HG03558 (cell line): ENCODE data around the gene HSH2D.
"Not testable (repeated sequence)": the region's sequence is repeated elsewhere in the genome, so short reads cannot be mapped to it uniquely, and the experiment has no call there.

Experiments
- ATAC-seq: cut with Tn5 transposase; IDR thresholded peaks from one replicate; pipeline ENCODE4 v1.9.1; 2021; ENCODE audit warnings: moderate number of reproducible peaks; ENCODE audit not compliant: unreplicated experiment; ENCODE audit errors: extremely low read depth

Gene HSH2D, protein sequence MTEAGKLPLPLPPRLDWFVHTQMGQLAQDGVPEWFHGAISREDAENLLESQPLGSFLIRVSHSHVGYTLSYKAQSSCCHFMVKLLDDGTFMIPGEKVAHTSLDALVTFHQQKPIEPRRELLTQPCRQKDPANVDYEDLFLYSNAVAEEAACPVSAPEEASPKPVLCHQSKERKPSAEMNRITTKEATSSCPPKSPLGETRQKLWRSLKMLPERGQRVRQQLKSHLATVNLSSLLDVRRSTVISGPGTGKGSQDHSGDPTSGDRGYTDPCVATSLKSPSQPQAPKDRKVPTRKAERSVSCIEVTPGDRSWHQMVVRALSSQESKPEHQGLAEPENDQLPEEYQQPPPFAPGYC

DNA sequence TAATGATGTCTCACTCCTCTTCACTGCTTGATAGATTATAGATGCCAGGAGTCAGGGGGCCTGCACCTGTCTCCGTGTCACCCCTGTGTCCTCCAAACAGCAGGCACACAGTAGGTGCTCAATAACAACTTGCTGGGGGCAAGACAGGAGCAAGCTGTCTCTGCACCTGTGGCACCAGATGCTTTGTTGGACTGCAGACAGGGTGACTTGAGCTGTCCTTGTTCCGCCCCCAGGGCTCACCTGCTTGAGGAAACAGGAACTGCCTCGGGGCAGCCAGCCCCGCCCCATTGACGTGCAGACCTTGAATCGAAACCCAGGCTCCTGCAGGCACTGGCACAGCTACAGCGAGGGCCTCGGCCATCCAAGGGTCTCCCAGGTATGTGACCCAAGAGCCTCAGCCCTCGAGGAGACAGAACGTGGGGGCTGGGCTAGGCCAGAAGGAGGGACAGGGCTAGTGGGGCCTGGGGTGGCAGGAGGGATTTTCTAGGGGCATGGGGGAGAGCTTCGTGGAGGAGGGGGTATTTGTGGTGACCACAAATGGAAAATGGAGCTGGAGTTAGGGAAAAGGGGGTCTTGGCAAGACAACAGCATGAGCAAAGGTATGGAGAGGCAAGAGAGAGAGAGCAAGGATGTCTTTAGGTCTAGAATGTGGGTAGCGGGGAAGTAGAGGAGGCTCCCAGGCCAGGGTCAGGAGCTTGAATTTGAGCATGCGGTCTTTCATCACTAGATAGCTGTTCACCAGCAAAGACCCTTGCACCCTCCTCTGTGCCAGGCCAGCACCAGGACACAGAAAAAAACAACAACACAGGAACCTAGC is at the start of gene HSH2D:
TSS of gene HSH2D (plus strand) at position 287 of the 817 bp plus-strand sequence. CDS start 5,066 bp downstream, outside the sequence.
- ATAC-seq: no peak

DNA sequence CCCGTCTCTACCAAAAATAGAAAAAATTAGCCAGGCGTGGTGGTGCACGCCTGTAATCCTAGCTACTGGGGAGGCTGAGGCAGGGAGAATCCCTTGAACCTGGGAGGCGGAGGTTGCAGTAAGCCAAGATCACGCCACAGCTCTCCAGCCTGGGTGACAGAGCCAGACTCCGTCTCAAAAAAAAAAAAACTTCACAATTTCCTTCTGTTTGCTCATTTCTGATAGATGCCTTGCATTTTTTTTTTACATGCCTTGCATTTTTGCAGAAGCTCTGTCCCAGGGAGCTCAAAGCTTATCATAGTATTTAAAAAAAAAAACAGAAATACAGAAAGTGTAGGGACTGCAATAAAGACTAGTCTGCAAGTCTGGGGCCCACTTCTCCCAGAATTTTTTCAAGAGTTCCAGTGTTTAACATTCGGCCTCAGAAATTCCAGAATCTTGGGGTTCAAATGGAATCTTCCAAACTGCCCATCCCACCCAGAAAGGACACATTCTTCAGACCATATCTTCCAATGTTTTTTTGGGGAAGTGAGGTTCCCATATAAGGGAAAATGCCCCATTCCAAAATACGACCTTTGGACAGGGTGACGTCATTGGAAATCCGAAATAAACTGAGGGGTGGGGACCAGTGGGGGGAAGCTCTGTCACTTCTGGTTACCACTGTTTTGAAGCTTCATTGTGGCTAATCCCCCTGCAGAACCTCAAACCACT is 49.0 kb upstream of the HSH2D start:
- ATAC-seq: no peak

DNA sequence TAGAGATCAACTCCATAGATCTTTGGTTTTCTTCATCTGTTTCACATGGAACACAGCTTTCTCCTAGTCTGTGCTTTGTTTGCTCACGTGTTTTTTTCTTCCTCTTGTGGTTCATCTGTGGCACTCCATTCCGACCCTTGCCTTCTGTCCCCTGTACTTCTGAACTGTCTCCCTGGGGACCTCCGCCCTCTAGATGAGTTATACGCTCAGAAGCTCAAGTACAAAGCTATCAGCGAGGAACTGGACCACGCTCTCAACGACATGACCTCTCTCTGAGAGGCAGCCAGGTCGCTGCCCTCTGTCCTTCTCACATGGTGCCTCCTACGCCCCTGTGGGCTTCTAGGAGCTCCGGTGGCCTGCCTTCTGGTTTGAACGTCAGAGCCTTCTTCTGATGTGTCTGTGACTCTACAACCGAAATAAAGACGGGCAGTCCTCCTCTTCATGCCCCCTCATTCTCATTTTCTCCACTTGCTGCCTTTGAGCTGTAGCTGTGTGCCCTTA is 48.4 kb upstream of the HSH2D start:
- ATAC-seq: no peak

DNA sequence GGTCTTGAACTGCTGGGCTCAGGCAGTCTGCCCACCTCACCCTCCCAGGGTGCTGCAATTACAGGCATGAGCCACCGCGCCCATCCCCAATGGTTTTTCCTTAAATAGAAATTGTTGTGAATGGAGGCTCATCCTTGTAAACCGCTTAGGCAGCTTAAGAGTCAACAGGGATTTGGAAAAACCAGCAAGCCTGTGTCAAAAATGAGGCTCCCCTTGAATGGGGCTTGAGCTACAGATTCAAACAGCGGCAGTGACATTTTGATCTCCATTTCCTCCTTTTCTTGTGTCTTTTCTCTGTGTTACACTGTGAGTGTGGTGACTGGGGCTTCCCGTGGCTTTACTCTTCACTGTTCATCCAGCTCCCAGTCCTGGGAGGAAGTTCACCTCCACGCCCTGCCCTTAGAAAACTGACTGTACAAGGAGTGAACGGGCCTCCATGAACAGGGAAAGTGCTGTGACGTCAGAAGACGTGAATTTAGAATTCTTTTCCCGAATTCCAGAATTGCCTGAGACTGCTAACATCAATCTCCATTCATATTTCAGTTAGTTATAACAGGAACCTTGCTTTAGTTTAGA is 47.1 kb upstream of the HSH2D start:
- no peak for ATAC-seq

DNA sequence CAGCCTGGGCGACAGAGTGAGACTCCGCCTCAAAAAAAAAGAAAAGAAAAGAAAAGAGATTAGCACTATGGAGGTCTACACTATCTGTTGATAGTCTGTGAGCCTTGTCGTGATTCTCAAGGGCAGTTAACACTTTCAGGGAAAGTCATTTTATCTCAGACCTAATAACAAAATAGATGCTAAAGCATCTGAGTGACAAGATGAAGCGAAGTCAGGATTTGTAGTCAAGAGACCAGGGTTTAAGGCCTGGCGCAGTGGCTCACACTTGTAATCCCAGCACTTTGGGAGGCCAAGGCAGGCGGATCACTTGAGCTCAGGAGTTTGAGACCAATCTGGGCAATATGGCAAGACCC is 45.1 kb upstream of the HSH2D start:
- ATAC-seq: no peak

DNA sequence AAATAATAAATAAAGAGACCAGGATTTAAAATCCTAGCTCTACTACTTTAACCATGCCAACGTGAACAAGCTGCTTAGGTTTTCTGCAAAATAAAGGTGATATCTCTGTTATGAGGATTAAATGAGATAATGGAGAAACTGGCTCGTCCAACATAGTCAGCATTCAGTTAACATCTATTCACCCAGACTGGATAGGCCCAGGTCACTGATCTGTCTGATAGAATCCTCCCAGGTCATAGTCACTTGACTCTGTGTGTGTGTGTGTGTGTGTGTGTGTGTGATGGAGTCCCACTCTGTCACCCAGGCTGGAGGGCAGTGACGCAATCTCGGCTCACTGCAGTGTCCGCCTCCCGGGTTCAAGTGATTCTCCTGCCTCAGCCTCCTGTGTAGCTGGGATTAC is 44.7 kb upstream of the HSH2D start:
- no peak for ATAC-seq

DNA sequence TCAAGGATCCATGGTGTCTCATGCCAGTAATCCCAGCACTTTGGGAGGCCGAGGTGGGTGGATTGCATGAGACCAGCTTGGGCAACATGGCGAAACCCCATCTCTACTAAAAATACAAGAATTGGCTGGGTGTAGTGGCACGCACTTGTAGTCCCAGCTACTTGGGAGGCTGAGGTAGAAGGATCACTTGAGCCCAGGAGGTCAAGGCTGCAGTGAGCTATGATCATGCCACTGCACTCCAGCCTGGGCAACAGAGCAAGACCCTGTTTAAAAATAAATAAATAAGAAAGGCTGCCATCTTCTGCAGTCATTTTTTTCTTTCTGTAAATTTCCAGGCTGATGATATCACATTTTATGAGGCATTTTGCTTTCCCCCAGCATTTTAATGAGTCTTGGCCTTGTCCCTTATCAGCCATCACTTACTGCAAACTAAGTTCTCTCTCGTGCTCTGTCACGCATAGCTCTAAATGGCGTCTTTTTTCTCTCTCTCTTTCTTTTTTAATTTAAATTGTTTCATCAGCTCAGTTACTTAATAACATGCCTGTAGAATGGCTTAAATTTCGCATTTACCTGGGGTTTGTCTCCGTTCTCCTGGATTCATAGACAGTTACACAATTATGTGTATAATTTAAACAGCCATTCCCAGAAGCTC is 44.0 kb upstream of the HSH2D start:
- ATAC-seq: not testable (repeated sequence)

DNA sequence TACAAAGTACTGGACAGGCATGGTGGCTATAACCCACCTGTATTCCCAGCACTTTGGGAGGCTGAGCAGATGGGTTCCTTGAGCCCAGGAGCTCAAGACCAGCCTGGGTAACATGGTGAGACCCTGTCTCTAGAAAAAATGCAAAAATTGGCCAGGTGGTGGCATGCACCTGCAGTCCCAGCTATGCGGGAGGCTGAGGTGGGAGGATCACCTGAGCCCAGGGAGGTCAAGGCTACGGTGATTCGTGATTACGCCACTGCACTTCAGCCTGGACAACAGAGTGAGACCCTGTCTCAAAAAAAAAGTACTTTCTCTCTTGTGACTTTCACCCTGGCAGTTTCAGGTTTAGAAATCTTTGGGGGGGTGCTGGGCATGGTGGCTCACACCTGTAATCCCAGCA is 43.0 kb upstream of the HSH2D start:
- no peak for ATAC-seq

DNA sequence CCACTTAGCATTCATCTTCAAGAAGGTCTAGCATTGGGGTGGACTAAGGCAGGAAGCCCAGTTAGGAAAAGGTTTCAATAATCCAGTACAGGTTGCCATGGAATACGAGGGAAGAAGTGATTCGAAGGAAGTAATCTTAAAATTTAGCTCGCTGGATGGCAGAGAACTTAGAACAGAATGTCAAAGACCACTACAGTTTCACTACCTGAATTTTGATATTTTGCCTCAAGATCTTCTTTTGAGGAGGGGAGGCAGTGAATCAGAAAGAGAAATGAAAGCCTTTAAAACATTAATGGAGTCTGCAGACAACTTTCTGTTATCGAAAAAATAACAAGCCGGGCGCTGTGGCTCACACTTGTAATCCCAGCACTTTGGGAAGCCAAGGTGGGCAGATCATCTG is 38.8 kb upstream of the HSH2D start:
- no peak for ATAC-seq

DNA sequence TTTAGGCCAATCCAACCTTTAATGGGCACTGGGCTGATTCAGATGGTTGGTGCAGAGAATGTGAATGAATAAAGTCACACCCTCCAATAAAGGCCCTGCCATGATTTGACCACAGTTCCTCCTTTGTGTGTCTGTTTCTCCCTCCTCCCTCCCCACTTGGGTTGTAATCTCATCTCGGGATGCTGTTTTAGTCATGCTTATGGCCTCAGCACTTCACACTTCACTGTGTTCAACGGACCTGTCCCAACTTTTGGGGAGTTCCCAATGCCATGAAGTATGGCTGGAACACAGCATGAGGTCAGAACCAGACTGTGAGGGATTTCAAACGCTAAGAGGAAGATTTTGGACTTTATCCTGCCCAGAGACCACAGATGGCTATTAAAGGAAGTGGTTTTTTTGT is 37.4 kb upstream of the HSH2D start:
- ATAC-seq: no peak

DNA sequence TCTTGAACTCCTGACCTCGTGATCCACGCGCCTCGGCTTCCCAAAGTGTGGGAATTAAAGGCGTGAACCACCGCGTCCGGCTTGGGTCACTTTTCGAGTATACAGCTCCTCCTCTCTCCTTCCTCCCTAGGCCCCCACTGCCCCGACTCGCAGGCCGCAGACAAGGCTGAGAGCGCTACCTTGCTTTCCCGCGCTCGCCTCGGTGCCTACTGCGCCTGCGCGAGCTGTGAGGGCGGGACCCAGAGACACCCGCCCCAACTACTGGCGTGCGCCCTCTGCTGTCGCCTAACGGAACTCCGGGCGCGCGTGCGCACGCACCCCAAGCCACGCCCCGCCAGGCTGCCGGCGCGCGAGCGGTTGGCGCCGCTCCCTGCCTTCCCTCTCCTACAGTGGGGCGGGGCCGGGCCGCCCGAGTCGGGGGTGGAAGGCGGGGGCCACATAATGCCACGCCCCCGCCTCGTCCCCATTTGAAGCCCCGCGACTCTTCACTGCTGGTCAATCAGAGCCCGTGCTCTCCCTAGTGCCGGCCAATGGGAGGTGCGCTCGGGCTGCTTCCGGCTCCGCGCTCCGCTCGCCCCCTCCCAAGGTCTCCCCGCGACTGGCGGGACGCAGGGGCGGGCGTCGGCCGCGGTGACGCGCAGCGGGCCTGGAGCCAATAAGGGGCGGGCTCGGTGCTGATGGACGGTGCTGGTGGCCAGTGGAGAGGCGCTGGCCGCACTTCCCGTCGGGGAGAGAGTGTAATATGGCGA is 32.2 kb upstream of the HSH2D start, which contains the start of gene RAB8A:
TSS of gene RAB8A (plus strand) at position 730 of the 749 bp plus-strand sequence. CDS start at position 743, 13 bp downstream.
- ATAC-seq: peak; percentile 62

DNA sequence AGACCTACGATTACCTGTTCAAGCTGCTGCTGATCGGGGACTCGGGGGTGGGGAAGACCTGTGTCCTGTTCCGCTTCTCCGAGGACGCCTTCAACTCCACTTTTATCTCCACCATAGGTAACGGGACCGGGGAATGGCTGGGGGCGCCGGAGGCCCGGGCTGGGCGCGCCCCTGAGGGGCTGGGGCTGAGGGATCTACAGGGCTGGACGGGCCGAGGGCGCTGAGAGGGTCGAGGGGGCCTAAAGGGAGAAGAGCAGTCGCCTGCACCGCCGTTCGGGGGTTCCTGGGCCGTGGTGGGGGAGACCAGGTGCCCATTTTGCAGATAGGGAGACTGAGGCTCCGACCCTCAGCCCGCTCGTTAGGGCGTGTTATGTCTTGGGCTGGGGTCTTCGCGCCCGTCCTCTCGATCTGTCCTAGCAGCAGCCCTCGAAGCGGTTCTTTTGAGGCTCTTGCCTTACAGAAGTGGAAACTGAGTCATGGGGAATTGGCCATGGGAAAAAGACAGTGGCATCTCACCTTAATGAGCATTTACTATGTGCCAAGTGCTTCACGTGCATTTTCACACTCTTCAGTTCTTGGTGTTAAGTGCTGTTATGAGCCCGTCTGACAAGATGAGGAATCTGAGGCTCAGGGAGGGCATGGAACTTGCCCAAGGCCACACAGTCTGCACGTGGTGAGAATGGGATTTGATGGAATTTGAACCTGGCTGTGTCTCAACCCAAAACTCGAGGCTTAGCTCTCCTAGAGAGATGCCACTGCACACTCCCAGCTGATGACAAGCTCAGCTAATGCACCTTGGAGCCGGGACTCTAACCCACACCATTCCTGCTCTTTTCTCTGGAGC is 31.4 kb upstream of the HSH2D start:
- no peak for ATAC-seq

DNA sequence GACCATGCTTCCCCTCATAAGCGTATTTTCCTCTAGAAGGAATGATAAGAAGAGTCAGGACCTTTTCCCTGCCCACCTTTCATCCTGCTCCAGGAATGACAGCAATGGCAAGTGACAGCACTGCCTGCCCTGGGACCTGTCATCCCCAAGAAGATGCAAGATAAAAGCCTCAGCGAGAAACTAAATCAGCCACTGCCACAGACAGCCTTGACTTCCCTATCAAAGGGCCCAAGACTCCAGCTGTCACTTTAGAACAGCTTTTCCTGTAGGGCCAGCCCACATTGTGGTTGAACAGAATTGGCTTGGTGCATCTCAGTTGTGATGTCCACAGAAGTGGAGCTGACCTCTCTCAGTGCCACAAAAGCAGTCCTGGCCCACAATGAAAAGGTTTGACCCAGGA is 30.7 kb upstream of the HSH2D start:
- ATAC-seq: no peak

DNA sequence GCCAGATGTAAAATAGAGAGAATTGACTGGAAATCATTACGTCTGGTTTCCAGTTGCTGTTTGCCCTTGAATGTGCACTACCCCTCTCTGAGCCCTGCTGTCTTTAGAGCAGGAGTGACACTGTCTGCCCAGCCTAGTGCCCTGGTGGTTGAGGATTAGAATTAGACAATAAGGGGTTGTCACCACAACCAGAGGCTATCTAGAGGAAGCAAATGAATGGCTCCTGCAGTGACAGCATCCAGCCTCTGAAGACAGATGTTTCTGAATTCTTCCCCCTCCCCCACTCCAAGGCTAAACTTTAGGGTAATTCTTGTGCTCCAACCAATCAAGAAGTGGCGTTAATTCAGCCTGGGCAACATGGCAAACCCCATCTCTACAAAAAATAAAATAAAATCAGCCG is 29.8 kb upstream of the HSH2D start:
- ATAC-seq: no peak

DNA sequence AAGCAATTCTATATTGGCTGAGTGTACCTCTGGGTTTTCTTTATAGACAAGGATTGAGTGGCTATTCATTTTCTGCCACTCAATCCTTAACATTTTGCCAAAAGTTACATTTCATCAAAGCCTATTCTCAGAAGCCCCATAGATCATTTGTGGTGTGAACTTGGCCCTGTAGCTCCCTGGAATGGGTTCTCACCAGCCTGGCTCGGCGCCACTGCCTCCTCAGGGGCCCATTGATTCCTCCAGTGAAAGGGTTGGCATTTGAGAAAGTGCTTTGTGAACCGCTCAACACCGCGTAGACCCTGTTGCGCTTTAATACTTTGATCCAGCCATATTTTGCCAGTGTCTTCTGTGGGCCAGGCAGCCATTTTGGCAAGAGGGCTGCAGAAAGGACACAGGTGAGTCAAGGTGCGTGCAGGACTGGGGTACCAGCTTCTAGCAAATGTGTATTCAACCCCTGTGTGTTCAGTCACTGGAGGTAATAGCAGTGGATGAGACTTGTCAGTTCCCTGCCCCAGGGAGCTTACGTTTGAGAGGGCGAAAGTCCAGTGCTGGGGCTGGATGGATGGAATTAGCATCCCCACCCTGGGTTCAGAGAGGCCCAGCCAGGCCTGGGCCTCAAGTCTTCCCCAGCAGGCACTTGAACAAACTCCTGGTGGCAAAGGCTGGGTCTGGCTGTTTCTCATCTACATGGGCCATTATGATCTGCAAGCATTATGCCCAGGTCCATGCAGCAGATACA is 28.0 kb upstream of the HSH2D start:
- ATAC-seq: no peak

DNA sequence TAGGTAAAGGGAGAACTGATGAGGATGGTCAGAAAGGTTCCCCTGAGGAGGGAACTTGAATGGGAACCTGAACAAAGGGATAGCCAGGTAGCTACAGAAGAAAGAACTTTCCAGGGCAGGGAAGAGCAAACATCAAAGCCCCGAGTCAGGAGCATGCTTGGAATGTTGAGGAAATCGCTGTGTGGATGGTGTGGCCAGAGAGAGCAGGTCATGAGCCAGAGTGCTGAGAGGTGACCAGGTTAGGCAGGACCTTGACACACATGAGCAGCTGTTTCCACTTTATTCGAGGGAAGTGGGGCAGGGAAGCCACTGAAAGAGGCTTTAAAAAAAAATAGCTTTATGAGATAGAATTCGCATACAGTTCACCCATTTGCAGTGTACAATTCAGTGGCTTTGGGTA is 27.4 kb upstream of the HSH2D start:
- ATAC-seq: no peak

DNA sequence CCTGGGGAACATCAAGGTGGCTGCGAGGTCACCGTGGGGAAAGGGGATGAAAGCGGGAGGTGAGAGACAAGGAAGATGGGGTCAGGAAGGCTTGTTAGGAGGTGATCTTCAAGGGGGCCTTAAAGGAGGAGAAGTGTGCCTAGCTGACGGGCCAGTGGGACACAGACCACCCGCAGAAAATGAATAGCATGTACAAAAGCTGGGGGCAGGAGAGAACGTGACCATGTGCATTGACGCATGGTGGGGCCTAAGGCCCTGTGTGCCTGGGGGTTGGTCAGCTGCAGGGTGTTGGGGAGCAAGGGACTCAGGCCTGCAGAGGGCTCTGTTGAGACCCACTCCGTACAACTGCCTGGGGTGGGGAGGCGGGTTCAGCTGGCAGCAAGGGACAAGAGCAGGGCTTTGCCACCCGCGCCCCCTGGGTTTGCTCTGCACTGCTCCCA is 25.9 kb upstream of the HSH2D start:
- no peak for ATAC-seq
